GM18861 (cell line): Measurements from ENCODE around the gene RNF149.
"Not testable (repeated sequence)": the region's sequence is repeated elsewhere in the genome, so short reads cannot be mapped to it uniquely, and the experiment has no call there.

Experiments
- ATAC-seq: cut with Tn5 transposase; IDR thresholded peaks from one replicate; pipeline ENCODE4 v1.9.1; 2021; ENCODE audit not compliant: unreplicated experiment

RNF149 gene

DNA sequence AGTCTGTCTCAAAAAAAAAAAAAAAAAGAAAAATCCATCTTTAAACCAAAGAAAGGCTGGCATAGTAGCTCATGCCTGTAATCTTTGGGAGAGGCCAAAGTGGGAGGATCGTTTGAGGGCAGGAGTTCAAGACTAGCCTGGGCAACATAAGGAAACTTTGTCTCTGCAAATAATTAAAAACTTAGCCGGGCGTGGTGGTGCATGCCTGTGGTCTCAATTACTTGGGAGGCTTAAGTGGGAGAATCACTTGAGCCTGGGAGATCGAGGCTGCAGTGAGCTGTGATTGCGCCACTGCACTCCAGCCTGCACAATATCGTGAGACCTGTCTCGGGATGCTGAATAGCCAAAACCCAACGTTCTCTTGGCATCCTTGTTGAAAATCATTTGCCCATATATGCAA is 49.7 kb downstream of the RNF149 start:
- no peak for ATAC-seq

DNA sequence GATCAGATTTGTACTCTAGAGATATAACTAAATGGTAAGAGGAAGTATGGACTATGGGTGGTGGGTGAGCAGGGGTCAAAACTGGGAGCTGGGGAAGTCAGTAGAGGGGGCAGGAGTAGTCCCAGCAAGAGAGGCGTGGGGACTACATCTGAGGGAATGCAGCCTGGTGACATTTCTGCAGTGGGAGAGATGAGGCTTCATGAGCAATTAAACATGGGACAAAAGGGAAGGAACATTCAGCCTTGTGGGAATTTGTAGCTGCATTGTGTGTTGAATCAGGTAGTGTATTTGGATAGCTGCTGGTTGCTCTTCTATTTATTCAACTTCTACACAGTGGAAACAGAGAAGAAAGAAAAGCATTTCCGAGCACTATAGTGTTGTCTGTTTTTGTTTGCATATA is 52.2 kb downstream of the RNF149 start:
- no peak for ATAC-seq

DNA sequence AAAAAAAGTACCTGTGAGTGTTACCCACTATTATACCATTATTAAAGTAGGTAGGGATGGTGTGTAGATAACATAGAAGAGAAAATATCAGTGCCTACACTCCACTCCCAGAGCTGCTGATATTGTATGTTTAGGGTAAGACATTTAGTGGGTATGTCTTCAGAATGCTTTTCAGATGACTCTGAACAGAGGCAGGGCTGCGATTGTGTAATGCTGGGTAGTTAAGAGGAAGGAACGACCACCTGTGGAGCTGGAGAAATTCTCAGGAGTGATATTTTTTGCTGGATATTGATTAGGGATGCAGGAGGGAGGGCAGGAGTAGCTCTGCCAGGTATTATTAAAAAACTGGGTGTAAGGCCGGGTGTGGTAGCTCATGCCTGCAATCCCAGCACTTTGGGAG is 53.0 kb downstream of the RNF149 start:
- ATAC-seq: no peak

DNA sequence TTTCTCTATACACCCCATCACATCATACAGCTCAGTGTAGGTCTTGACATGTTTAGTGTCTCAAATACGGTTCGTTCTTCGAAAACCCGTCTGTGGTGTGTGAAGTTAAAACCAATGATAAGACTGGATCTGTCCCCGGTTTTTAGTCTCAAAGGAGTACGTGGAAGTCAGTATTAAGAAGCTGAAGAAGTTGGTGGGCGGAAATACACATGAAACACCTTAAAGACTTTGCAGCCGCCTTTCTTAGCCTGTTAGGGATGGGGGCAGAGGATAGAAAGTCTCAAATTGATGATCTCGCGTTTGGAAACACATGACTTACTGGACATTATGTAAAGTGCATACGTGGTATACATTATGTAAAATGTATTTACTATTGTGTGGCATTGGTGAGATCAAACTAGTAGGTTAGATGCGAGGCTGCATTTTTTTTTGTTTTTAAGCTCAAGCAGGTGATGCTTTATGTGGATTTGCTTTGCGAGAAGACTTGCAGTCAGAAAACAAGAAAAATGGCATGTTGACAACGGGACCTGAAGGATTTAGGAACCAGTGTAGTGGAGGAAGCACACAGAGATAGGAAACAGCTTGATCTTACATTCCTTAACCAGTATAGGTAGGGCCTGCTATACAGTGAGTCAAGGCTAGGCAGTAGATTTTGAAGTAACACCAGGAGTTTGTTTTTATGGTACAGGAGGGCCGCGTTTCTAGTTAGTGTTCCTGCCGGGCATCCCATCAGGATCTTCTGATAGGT is 54.6 kb downstream of the RNF149 start:
- no peak for ATAC-seq

DNA sequence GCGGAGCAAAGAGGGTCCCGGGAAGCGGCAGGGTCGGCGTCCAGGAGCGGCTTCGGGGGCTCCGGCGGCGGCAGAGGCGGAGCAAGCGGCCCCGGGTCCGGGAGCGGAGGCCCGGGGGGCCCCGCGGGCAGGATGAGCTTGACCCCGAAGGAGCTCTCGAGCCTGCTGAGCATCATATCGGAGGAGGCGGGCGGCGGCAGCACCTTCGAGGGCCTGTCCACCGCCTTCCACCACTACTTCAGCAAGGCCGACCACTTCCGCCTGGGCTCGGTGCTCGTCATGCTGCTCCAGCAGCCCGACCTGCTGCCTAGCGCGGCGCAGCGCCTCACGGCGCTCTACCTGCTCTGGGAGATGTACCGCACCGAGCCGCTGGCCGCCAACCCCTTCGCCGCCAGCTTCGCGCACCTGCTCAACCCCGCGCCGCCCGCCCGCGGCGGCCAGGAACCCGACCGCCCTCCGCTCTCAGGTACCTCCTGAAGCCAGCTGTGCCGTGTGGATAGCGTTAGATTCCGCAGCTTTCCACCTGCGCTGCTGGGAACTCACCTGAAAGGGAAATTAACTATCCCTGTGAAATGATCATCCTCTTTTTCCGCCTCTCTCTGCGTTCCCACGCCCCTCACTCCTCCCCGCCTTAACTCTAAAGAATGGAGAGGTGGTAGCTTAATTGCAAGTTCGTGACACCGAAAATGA is 55.3 kb downstream of the RNF149 start:
- peak; percentile 39 for ATAC-seq

DNA sequence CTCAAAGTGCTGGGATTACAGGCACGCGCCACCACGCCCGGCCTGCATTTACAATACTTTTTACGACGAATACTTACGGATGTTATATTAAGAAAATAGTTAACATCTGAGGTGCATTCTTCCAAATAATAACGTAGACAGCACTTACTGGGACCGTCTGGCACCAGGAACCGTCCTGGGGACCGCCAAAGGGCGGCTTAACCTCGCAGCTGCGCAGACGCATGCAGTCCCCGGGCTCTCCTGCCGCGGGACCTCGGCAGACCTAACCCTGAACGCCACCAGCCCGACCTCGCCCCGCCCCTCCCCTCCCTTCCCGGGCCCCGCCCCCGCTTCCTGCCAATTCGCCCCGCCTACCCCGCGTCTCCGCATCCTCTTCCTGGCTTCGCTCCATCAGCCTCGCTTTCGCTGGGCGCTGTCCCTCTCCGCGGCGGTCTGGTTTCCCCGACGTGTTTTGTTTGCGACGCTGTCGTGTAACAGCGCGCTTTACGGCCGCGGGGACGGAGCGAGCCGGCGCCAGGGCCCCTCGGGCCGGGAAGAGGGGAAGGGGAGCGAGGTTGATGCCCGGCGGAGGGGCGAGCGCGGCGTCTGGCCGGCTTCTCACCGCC is 56.0 kb downstream of the RNF149 start, which contains the start of gene CNOT11:
Gene CNOT11 (plus strand): TSS at position 479 of the 605 bp plus-strand sequence. CDS start 79 bp downstream, at position 558.
- peak; percentile 78 for ATAC-seq

DNA sequence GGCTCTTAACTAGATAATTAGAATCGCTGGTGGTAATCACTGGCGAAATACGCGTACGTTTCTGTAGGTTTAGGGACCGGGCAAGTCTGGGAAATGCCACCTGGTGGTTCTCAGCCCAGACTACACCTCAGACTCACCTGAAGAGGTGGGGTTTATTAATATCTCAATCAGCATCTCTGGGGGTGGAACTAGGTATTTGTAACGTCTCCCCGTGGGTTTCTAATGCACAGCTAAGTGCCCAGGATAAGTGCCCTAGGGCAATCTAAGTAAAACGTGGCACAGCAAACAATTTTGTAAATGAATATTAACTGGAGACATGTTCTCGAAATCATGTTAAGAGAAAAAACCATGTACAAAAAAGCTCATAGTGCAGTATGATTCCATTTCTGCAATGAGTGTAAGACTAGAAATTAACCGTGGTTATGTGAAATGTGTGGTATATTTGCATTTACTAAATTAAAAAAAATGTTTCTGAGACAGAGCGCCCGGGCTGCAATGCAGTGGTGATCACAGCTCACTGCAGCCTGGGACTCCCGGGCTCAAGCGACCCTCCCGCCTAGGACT is 56.6 kb downstream of the RNF149 start:
- ATAC-seq: peak; percentile 48

DNA sequence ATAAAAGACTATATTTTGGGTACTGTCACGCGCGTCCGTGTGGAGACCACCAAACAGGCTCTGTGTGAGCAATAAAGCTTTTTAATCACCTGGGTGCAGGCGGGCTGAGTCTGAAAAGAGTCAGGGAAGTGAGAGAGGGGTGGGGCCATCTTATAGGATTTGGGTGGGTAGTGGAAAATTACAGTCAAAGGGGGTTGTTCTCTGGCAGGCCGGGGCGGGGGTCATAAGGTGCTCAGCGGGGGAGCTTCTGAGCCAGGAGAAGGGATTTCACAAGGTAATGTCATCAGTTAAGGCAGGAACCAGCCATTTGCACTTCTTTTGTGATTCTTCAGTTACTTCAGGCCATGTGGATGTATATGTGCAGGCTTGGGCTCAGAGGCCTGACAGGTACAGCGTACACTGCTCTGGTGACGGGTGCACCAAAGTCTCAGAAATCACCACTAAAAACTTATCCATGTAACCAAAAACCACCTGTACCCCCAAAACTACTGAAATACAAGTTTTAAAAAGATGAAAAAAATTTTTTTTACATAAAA is 57.2 kb downstream of the RNF149 start:
- ATAC-seq: not testable (repeated sequence)

DNA sequence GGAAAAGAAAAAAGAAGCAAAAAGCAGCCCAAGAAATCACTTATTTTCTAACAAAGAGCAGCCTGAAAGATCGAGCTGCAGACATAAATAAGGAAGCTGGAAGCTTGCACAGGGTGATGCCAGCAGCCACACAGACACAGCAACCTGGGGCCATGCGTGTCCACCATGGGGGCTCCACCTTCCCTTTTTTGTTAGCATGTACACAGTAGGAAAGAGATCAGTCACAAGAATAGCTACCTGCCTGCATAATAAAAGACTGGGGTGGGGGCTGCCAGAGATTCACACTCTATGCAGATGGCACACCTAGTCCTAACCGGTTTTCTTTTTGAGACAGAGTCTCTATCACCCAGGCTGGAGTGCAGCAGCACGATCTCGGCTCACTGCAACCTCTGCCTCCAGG is 58.7 kb downstream of the RNF149 start:
- no peak for ATAC-seq

DNA sequence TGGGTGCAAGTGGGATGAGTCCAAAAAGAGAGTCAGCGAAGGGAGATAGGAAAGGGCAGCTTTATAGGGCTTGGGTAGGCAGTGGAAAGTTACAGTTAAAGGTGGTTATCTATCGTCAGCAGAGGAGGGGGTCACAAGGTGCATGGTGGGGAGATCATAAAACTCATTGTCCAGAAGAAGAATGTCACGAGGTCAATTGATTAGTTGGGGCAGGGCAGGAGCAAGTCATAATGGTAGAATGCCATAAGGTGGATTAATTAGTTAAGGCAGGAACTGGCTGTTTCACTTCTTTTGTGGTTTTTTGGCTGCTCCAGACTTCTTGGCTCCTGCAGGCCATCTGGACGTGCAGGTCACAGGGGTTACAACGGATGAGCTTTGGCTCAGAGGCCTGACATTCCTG is 59.7 kb downstream of the RNF149 start:
- ATAC-seq: not testable (repeated sequence)

DNA sequence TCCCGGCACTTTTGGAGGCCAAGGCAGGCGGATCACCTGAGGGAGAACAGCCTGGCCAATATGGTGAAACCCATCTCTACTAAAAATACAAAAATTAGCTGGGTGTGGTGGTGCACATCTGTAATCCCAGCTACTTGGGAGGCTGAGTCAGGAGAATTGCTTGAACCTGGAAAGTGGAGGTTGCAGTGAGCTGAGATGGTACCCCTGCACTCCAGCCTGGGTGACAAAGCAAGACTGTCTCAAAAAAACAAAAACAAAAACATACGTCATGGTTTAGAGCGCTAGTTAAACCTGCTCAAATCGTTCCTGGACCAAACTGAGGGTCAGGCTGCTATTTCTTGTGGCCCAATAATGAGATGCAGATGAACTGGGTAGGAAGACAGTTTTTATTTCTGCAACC is 63.0 kb downstream of the RNF149 start:
- not testable (repeated sequence) for ATAC-seq

DNA sequence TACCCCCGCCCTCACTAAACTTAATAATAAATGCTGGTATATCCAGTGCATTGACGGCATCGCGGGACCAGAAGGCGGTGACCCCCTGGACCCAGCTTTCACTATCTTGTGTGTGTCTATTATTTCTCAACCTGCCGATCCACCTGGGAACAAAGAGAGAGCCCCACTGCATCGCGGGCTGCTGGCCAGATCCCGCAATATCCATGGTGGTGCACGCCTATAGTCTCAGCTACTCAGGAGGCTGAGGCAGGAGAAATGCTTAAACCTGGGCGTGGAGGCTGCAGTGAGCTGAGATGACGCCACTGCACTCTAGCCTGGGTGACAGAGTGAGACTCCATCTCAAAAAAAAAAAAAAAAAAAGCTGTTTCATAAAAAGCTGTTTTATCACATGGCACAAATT is 63.6 kb downstream of the RNF149 start:
- not testable (repeated sequence) for ATAC-seq

DNA sequence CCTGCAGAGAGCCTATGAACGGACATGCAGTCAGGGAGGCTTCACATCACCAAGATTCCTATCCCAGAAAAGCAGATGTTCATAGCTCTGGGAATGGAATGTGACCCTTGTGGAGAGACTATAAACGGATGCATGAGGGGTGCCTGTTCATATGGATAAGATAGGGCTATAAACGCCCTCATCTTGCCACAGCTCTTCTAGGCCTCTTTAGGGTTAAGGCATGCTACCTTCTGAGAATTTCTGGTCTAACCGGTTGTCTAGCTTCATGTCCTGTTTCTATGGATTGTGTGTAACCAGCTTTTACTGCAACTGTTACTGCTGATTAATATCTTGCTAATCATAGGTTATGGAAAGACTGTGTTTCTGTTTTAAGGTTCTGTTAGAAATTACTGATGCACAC is 64.1 kb downstream of the RNF149 start:
- not testable (repeated sequence) for ATAC-seq

DNA sequence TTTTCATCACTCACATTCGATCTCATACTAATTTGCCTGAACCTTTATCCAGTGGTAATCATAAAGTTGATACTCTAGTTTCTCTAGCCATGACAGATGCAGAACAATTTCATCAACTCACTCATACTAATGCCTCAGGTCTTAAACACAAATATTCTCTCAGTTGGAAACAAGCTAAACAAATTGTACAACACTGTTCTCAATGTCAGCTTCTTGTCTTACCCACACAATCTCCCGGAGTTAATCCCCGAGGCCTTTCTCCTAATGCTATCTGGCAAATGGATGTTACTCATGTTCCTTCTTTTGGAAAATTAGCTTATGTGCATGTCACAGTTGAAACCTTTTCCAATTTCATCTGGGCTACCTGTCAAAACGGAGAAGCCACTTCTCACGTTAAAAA is 67.3 kb downstream of the RNF149 start:
- ATAC-seq: no peak

DNA sequence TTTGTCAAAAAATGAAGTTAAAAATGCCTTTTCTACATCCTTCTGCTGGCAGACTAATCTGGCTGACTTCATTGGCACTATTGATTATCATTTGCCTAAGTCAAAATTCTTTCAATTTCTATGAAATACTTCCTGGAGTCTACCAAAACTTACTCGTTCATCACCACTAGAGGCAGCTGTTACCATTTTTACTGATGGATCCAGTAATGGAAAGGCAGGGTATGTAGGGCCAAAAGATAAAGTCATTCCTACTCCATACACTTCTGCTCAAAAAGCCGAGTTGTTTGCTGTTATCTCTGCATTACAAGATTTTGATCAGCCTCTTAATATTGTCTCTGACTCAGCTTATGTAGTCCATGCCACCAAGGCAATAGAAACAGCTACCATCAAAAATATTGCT is 67.8 kb downstream of the RNF149 start:
- ATAC-seq: not testable (repeated sequence)

DNA sequence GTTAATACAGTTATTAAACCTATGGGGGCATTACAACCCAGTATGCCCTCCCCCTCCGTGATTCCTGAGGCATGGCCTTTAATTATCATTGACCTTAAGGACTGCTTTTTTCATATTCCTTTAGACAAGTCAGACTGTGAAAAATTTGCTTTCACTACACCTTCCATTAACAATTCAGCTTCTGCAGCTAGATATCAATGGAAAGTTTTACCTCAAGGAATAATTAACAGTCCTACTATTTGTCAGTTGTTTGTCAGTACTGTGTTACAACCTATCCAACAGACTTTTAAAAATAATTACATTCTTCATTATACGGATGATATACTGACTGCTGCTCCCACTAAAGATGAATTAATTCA is 68.8 kb downstream of the RNF149 start:
- not testable (repeated sequence) for ATAC-seq

DNA sequence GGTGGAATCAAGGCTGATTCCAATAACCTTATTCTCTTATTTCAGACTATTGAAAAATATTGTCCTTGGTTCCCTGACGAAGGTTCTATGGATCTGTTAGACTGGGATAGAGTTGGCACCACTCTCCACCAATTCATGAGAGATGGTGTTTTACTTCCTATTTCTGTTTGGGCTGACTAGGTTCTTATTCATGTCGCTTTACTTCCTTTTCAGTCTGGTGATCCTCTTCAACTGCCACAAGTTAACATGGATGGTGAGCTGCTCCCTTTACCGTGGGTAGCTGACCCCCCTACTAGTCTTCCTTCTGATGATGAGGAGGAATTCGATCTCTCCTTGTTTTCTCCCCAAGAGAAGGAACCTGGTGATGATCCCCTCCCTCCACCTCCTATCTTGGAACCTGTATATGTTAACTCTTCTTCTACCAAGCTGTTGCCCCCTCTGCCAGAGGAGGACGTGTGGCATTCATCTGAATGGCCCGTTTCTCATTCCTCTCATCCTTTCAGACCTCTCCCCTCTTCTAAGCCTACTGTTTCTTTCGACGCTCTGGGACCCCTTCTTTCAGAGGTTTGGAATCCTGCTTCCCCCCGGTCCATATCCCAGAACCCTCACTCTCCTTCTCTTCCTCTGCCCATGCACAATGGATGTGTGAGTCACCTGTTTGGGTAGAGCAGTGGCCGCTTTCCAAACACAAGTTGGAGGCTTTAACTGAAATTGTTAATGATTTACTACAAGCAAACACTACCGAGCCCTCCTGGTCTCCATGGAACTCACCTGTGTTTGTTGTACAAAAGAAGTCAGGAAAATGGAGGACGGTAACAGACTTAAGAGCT is 69.4 kb downstream of the RNF149 start:
- no peak for ATAC-seq

DNA sequence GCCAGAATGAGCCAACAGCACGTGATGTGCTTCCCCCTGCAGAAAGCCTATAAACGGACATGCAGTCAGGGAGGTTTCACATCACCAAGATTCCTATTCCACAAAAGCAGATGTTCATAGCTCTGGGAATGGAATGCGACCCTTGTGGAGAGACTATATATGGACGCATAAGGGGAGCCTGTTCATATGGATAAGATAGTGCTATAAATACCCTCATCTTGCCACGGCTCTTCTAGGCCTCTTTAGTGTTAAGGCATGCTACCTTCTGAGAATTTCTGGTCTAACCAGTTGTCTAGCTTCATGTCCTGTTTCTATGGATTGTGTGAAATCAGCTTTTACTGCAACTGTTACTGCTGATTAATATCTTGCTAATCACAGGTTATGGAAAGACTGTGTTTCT is 70.6 kb downstream of the RNF149 start:
- ATAC-seq: not testable (repeated sequence)

DNA sequence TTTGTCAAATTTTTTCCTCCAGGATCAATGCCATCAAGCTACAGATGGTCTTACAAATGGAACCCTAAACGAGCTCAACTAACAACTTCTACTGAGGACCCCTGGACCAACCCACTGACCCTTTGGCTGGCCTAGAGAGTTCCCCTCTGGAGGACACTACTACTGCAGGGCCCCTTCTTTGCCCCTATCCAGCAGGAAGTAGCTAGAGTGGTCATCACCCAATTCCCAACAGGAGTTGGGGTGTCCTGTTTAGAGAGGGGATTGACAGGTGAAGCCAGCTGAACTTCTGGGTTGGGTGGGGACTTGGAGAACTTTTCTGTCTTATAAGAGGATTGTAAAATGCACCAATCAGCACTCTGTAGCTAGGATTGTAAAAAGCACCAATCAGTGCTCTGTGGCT is 72.5 kb downstream of the RNF149 start:
- ATAC-seq: not testable (repeated sequence)

DNA sequence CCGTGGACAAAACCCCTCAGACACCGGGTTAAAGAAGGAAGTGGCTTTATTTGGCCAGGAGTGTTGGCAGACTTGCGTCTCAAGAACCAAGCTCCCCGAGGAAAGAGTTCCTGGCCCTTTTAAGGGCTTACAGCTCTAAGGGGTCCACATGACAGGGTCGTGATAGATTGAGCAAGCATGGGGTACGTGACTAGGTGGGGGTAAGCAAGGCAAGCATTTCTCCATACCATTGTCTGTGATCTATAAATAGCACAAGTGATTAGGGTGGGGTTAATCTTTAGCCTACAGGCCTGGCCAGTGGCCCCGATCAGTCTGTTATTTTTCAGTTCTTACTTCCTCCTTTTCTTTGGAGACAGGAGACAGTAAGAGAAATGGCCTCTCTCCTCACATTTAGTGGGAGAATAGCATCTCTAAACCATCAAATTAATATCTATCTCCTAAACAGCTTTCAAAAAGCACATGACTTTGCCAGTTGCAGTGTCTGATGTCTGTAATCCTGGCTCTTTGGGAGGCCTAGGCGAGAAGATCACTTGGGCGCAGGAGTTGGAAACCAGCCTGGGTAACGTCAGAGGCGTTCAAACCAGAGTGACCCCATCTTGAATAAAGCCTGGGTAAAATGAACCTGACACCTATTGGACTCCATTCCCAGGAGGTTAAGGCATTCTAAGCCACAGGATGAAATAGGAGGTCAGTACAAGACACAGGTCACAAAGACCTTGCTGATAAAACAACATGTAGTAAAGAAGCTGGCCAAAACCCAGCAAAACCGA is 74.1 kb downstream of the RNF149 start:
- no peak for ATAC-seq
